H1 (cell line): ENCODE data around the gene SGK2. TPM values are rescaled to one million over a fixed set of nuclear protein-coding genes. Genes with fewer than 3 reads are reported as not detected.

Experiments
- ASH2L ChIP-seq: fragments of 200-600, 300-600 bp; sonication (generic); IDR thresholded peaks from one replicate; pipeline ENCODE4 v1.7.1; 2017; ENCODE audit warnings: low read length
- BRCA1 ChIP-seq: IDR thresholded peaks from 2 replicates; pipeline ENCODE4 v1.6.1; 2012; ENCODE audit warnings: low read depth, low read length, improper control_type of control experiment
- CHD7 ChIP-seq: fragments of 300-600 bp; sonication (generic); IDR thresholded peaks from 2 replicates; pipeline ENCODE4 v1.7.1; 2012; ENCODE audit warnings: low read length, moderate library complexity, mild to moderate bottlenecking, inconsistent platforms; ENCODE audit not compliant: insufficient replicate concordance
- PHF8 ChIP-seq: fragments of 200-600 bp; sonication (generic); conservative IDR thresholded peaks from 2 replicates; pipeline ENCODE4 v1.7.1; 2012; ENCODE audit warnings: low read depth, mild to moderate bottlenecking, inconsistent platforms, low read length, moderate library complexity
- SAP30 ChIP-seq: fragments of 300-600 bp; sonication (generic); IDR thresholded peaks from 2 replicates; pipeline ENCODE4 v1.7.1; 2012; ENCODE audit warnings: low read length, moderate library complexity, mild to moderate bottlenecking, inconsistent platforms; ENCODE audit not compliant: insufficient read depth, insufficient replicate concordance
- SUZ12 ChIP-seq: fragments of 200-600 bp; sonication (generic); IDR thresholded peaks from 2 replicates; pipeline ENCODE4 v1.6.1; 2012; ENCODE audit warnings: mild to moderate bottlenecking, inconsistent platforms, low read length, moderate library complexity, mixed read lengths
- YY1 ChIP-seq: IDR thresholded peaks from 2 replicates; pipeline ENCODE4 v1.6.1; 2011; ENCODE audit warnings: low read depth, mild to moderate bottlenecking, low read length
- polyA plus RNA-seq, 7 experiments: library from polyadenylated mRNA; depleted of rRNA in 3 of 7; stranded (reverse) in 5 of 7; unstranded in 2 of 7; fragments of >200 nt in 5 of 7; fragments of 200-250 nt in 2 of 7; gene quantifications; 1 replicate in 5 of 7; 2 replicates in 1 of 7; 4 replicates in 1 of 7; pipeline versions ENCODE4 v1.2.1 to v1.2.3, GENCODE V29; 2011 to 2013; ENCODE audit warnings: missing spikeins in 2 of 7, mixed read lengths in 2 of 7
- total RNA-seq: library from RNA; stranded (reverse); fragmentation: NEBNext Ultra II Directional; extraction: Animal tissue kit (Norgen Biotek cat#: 25700); gene quantifications from 2 replicates; pipeline ENCODE4 v1.2.1, GENCODE V29; 2021

SGK2 gene
- total and polyA plus RNA-seq, 2 of the 8 experiments (the other 6 are each of a cell fraction or from before 2014, with no cell fraction given): 0.21 TPM; not detected in 1

- TF ChIP-seq CHD7: no peak
- TF ChIP-seq BRCA1: no peak
- TF ChIP-seq SUZ12: no peak
- no peak for TF ChIP-seq ASH2L
- TF ChIP-seq SAP30: no peak
- no peak for TF ChIP-seq YY1
- TF ChIP-seq PHF8: no peak
These were observed 8.4 kb upstream of the SGK2 start (continued) for GRCh38 chr20:43550456-43550855.
